Measurements from ENCODE around the gene EFHD1. TPM values are rescaled to one million over a fixed set of nuclear protein-coding genes. Genes with fewer than 3 reads are reported as not detected.
"Not testable (repeated sequence)": the region's sequence is repeated elsewhere in the genome, so short reads cannot be mapped to it uniquely, and the experiment has no call there.

EFHD1 gene
- polyA plus RNA-seq, 1 experiment: 76.5 TPM

DNA sequence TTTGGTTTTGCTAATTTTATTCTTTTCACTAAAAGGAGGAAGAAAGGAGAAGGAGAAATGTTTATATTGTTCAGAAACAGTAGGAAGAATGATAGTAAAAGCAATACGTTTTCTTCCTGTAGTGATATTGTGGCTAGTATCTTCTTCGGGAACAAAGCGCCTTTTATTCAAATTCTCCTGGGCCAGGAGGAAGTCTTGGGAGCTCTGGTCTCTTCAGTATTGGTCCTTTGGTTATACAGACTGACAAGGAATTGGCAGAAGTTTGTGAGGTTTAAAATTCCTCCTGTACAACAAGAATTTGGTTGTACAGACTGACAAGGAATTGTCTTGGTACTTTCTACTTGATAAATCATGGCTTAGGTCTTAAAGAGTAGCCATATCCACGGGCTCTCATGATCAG is 73.7 kb downstream of the EFHD1 start:
- peaks cover 3% of the 10 kb centered on the region; the same call in 1 of the 2 replicates for H3K36me3 ChIP-seq (ENCODE audit: control insufficient read depth, insufficient read depth, low read length)
- ChIA-PET CTCF (interaction anchor here (1.2 kb wide), 1 partner anchor 53 kb away, joined by 3 read pairs; no protein-coding TSS in a partner anchor), POLR2A (no interaction called here)
- H3K4me3 ChIP-seq (ENCODE audit: low read depth, low read length): no peak overlapping the region
- no peaks in the 10 kb centered on the region for H3K27me3 ChIP-seq (ENCODE audit: control insufficient read depth, insufficient read depth, low read length)
- TF ChIP-seq, protein P1, sequence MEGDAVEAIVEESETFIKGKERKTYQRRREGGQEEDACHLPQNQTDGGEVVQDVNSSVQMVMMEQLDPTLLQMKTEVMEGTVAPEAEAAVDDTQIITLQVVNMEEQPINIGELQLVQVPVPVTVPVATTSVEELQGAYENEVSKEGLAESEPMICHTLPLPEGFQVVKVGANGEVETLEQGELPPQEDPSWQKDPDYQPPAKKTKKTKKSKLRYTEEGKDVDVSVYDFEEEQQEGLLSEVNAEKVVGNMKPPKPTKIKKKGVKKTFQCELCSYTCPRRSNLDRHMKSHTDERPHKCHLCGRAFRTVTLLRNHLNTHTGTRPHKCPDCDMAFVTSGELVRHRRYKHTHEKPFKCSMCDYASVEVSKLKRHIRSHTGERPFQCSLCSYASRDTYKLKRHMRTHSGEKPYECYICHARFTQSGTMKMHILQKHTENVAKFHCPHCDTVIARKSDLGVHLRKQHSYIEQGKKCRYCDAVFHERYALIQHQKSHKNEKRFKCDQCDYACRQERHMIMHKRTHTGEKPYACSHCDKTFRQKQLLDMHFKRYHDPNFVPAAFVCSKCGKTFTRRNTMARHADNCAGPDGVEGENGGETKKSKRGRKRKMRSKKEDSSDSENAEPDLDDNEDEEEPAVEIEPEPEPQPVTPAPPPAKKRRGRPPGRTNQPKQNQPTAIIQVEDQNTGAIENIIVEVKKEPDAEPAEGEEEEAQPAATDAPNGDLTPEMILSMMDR (IDR thresholded peaks at IDR 0.05; ENCODE audit: insufficient read depth, low read depth, low read length): no peak
- DNase-seq (ENCODE audit: low read depth): no peak

DNA sequence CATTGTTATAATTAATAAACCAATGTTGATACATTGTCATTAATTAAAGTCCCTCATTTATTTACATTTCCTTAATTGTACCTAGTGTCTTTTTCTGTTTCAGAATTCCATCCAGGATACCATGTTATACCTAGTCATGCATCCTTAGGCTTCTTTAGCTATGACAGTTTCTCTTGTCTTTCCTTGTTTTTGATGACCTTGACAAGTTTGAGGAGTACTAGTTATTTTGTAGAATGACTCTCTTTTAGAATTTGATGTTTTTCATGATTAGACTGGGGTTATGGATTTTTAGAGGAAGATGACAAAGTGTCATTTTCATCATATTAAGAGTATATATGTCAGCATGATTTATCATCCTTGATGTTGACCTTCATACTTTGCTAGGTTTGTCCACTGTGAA is 80.1 kb downstream of the EFHD1 start:
- ChIA-PET POLR2A (no interaction called here), CTCF (interaction anchor here (0.6 kb wide), 1 partner anchor 327 kb away, joined by 3 read pairs; no protein-coding TSS in a partner anchor)
- Histone ChIP-seq H3K36me3 (ENCODE audit: control insufficient read depth, insufficient read depth, low read length) (0 out of 2 replicates have a peak, but pooled peaks cover 2% of the 10 kb centered on the region), H3K4me3 (ENCODE audit: low read depth, low read length) (no peak overlapping the region), H3K27me3 (ENCODE audit: control insufficient read depth, insufficient read depth, low read length) (no peaks in the 10 kb centered on the region)
- DNase-seq (ENCODE audit: low read depth): no peak
- TF ChIP-seq, protein P1 (IDR thresholded peaks at IDR 0.05; ENCODE audit: insufficient read depth, low read depth, low read length): no peak

- POLR2A ChIA-PET: no interaction called here
- H3K4me3 ChIP-seq (ENCODE audit: low read depth, low read length): no peak overlapping the region
- no peak for DNase-seq (ENCODE audit: low read depth)
- H3K36me3 ChIP-seq (ENCODE audit: control insufficient read depth, insufficient read depth, low read length): peaks cover 2% of the 10 kb centered on the region; the same call in 1 of the 2 replicates
- CTCF ChIA-PET: no interaction called here
- TF ChIP-seq, protein P1 (IDR thresholded peaks at IDR 0.05; ENCODE audit: insufficient read depth, low read depth, low read length): no peak
- no peaks in the 10 kb centered on the region for H3K27me3 ChIP-seq (ENCODE audit: control insufficient read depth, insufficient read depth, low read length)
These were observed 81.6 kb downstream of the EFHD1 start for GRCh38 chr2:232714969-232715368.

DNA sequence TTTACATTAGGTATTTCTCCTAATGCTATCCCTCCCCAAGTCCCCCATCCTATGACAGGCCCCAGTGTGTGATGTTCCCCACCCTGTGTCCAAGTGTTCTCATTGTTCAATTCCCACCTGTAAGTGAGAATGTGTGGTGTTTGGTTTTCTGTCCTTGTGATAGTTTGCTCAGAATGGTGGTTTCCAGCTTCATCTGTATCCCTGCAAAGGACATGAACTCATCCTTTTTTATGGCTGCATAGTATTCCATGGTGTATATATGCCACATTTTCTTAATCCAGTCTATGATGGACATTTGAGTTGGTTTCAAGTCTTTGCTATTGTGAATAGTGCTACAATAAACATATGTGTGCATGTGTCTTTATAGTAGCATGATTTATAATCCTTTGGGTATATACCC is 86.7 kb downstream of the EFHD1 start:
- DNase-seq (ENCODE audit: low read depth); H3K36me3 ChIP-seq (ENCODE audit: control insufficient read depth, insufficient read depth, low read length); H3K4me3 ChIP-seq (ENCODE audit: low read depth, low read length); POLR2A ChIA-PET; H3K27me3 ChIP-seq (ENCODE audit: control insufficient read depth, insufficient read depth, low read length): not testable (repeated sequence)
- CTCF ChIA-PET: interaction anchor here (0.9 to 1.5 kb wide), 2 partner anchors 10 to 22 kb away, joined by 3 read pairs; partner anchors contain the start of gene GIGYF2

GRCh38 chr2:232721261-232721660 is 87.9 kb downstream of the EFHD1 start:
- CTCF ChIA-PET: no interaction called here
- POLR2A ChIA-PET: no interaction called here
- DNase-seq (ENCODE audit: low read depth): no peak
- no peaks in the 10 kb centered on the region for H3K27me3 ChIP-seq (ENCODE audit: control insufficient read depth, insufficient read depth, low read length)
- no peak overlapping the region for H3K4me3 ChIP-seq (ENCODE audit: low read depth, low read length)
- TF ChIP-seq, protein P1 (IDR thresholded peaks at IDR 0.05; ENCODE audit: insufficient read depth, low read depth, low read length): no peak
- H3K36me3 ChIP-seq (ENCODE audit: control insufficient read depth, insufficient read depth, low read length): peaks cover 5% of the 10 kb centered on the region

DNA sequence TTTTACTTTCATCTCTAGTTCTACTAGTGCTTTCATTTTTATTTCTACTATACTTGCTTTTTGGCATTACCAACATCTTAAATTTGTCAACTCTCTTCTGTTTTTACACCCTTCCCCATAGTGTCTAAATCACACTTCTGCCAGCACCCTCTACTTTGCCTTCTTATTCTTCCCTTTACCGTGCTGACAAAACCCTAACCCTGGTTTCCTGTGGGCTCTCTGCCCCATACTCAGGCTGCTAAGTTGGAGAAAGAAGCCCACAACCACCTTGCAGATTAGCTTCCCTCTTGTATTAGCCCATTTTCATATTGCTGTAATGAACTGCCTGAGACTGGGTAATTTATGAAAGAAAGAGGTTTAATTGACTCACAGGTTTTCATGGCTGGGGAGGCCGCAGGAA is 88.5 kb downstream of the EFHD1 start:
- TF ChIP-seq, protein P1 (IDR thresholded peaks at IDR 0.05; ENCODE audit: insufficient read depth, low read depth, low read length): no peak
- ChIA-PET POLR2A (no interaction called here), CTCF (no interaction called here)
- no peaks in the 10 kb centered on the region for H3K27me3 ChIP-seq (ENCODE audit: control insufficient read depth, insufficient read depth, low read length)
- H3K36me3 ChIP-seq (ENCODE audit: control insufficient read depth, insufficient read depth, low read length): peaks cover 5% of the 10 kb centered on the region
- no peak overlapping the region for H3K4me3 ChIP-seq (ENCODE audit: low read depth, low read length)
- no peak for DNase-seq (ENCODE audit: low read depth)

Measured in BJ (cell line).